Measurements from ENCODE around the gene TRPV6. TPM values are rescaled to one million over a fixed set of nuclear protein-coding genes. Genes with fewer than 3 reads are reported as not detected.

TRPV6 gene
- total RNA-seq, 1 donor from 2014 or later = not detected

DNA sequence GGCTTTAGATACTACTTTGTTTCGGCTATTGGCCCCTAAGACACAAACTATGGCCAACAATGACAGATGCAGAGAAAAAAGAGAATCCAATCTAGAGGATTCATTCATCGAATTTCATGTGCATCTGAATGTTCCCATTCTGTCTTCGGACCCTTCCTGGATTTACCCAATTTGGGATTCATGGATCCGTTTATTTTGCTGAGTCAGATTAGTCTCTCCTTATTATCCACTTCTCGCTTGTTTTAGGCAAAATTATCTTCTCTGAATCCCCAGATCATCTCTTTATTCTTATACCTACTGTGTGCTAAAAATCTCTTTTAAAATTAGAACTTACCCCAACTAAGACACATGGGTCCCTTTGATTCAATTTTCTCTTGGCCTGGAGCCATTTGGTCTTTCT, 6.5 kb downstream of the TRPV6 start:
- peaks cover 12% of the 10 kb centered on the region for H3K27me3 Mint-ChIP-seq (ENCODE audit: unreplicated experiment)
- peaks cover 5% of the 10 kb centered on the region for H3K9me3 Mint-ChIP-seq (ENCODE audit: unreplicated experiment)
- DNase-seq (ENCODE audit: low spot score) = no peak
- no peaks in the 10 kb centered on the region for H3K4me1 Mint-ChIP-seq (ENCODE audit: unreplicated experiment)
- H3K4me3 Mint-ChIP-seq (ENCODE audit: unreplicated experiment) = no peak overlapping the region
- no peak overlapping the region for H3K27ac Mint-ChIP-seq (ENCODE audit: unreplicated experiment)
- TF ChIP-seq, protein P1, sequence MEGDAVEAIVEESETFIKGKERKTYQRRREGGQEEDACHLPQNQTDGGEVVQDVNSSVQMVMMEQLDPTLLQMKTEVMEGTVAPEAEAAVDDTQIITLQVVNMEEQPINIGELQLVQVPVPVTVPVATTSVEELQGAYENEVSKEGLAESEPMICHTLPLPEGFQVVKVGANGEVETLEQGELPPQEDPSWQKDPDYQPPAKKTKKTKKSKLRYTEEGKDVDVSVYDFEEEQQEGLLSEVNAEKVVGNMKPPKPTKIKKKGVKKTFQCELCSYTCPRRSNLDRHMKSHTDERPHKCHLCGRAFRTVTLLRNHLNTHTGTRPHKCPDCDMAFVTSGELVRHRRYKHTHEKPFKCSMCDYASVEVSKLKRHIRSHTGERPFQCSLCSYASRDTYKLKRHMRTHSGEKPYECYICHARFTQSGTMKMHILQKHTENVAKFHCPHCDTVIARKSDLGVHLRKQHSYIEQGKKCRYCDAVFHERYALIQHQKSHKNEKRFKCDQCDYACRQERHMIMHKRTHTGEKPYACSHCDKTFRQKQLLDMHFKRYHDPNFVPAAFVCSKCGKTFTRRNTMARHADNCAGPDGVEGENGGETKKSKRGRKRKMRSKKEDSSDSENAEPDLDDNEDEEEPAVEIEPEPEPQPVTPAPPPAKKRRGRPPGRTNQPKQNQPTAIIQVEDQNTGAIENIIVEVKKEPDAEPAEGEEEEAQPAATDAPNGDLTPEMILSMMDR (IDR thresholded peaks at IDR 0.05; ENCODE audit: unreplicated experiment) = no peak
- H3K36me3 Mint-ChIP-seq (ENCODE audit: low read depth, unreplicated experiment) = no peaks in the 10 kb centered on the region

GRCh38 chr7:142878315-142878714, 7.2 kb downstream of the TRPV6 start:
- TF ChIP-seq, protein P1 (IDR thresholded peaks at IDR 0.05; ENCODE audit: unreplicated experiment) = no peak
- Mint-ChIP-seq H3K36me3 (ENCODE audit: low read depth, unreplicated experiment) (no peaks in the 10 kb centered on the region), H3K27ac (ENCODE audit: unreplicated experiment) (no peak overlapping the region), H3K4me3 (ENCODE audit: unreplicated experiment) (no peak overlapping the region), H3K9me3 (ENCODE audit: unreplicated experiment) (peaks cover 5% of the 10 kb centered on the region), H3K27me3 (ENCODE audit: unreplicated experiment) (peaks cover 8% of the 10 kb centered on the region), H3K4me1 (ENCODE audit: unreplicated experiment) (no peaks in the 10 kb centered on the region)
- no peak for DNase-seq (ENCODE audit: low spot score)

- no peak for DNase-seq (ENCODE audit: low spot score)
- TF ChIP-seq, protein P1 (IDR thresholded peaks at IDR 0.05; ENCODE audit: unreplicated experiment) = no peak
- Mint-ChIP-seq H3K27me3 (ENCODE audit: unreplicated experiment) (peaks cover 9% of the 10 kb centered on the region), H3K36me3 (ENCODE audit: low read depth, unreplicated experiment) (no peaks in the 10 kb centered on the region), H3K4me3 (ENCODE audit: unreplicated experiment) (no peak overlapping the region), H3K9me3 (ENCODE audit: unreplicated experiment) (peaks cover 5% of the 10 kb centered on the region), H3K27ac (ENCODE audit: unreplicated experiment) (no peak overlapping the region), H3K4me1 (ENCODE audit: unreplicated experiment) (no peaks in the 10 kb centered on the region)
These were observed 8.3 kb downstream of the TRPV6 start for GRCh38 chr7:142876991-142877910.

GRCh38 chr7:142876236-142876960, 9.1 kb downstream of the TRPV6 start:
- TF ChIP-seq, protein P1 (IDR thresholded peaks at IDR 0.05; ENCODE audit: unreplicated experiment) = no peak

More at GRCh38 chr7:142876236-142876960, 9.1 kb downstream of the TRPV6 start:
- H3K4me1 Mint-ChIP-seq (ENCODE audit: unreplicated experiment) = no peaks in the 10 kb centered on the region
- H3K27me3 Mint-ChIP-seq (ENCODE audit: unreplicated experiment) = peaks cover 9% of the 10 kb centered on the region
- no peak overlapping the region for H3K4me3 Mint-ChIP-seq (ENCODE audit: unreplicated experiment)
- peak overlapping the region; percentile 18 for H3K27ac Mint-ChIP-seq (ENCODE audit: unreplicated experiment)
- no peak for DNase-seq (ENCODE audit: low spot score)
- peaks cover 5% of the 10 kb centered on the region for H3K9me3 Mint-ChIP-seq (ENCODE audit: unreplicated experiment)
- no peaks in the 10 kb centered on the region for H3K36me3 Mint-ChIP-seq (ENCODE audit: low read depth, unreplicated experiment)
